Cardiac muscle cell (in vitro differentiated cells and primary cell): ENCODE data around the gene MITD1. TPM values are rescaled to one million over a fixed set of nuclear protein-coding genes. Genes with fewer than 3 reads are reported as not detected.
A peak's percentile ranks its signal among the peaks of the same experiment; 100 is the strongest.
"Not testable (repeated sequence)": the region's sequence is repeated elsewhere in the genome, so short reads cannot be mapped to it uniquely, and the experiment has no call there.

Experiments used
- DNase-seq, 2 donors: peaks; one replicate each; pipeline versions ENCODE4 v3.0.0 to v3.0.0-alpha.2; 2010 to 2017; ENCODE audit warnings: low read depth in 1 of 2, low spot score in 1 of 2
- H3K27ac ChIP-seq: fragments of 200-600 bp; sonication (generic); 2 replicates; pipeline ENCODE4 v1.5.1; 2016
- H3K27me3 ChIP-seq: fragments of 200-600 bp; sonication (generic); 2 replicates; pipeline ENCODE4 v1.6.0; 2016; ENCODE audit warnings: control low read depth
- H3K36me3 ChIP-seq: fragments of 200-600 bp; sonication (generic); 2 replicates; pipeline ENCODE4 v1.5.1; 2016; ENCODE audit warnings: control low read depth
- H3K4me1 ChIP-seq: fragments of 200-600 bp; sonication (generic); 2 replicates; pipeline ENCODE4 v1.8.1; 2017; ENCODE audit warnings: low read depth, mild to moderate bottlenecking, mixed run types
- H3K4me3 ChIP-seq: fragments of 200-600 bp; sonication (generic); 2 replicates; pipeline ENCODE4 v1.5.1; 2016; ENCODE audit warnings: mild to moderate bottlenecking
- H3K9me3 ChIP-seq: fragments of 200-600 bp; sonication (generic); 2 replicates; pipeline ENCODE4 v1.5.1; 2017; ENCODE audit warnings: low read depth, mild to moderate bottlenecking, control low read depth
- polyA plus RNA-seq: library from polyadenylated mRNA; unstranded; fragments of >200 nt; fragmentation: Nextera tagmentation; extraction: Ambion mirVana; gene quantifications from 2 replicates; pipeline ENCODE4 v1.2.1, GENCODE V29; 2016
- total RNA-seq: library from RNA; depleted of rRNA; stranded (reverse); fragments of >200 nt; gene quantifications from 2 replicates; pipeline ENCODE4 v1.2.3, GENCODE V29; 2016
- TF ChIP-seq, protein P1 (sequence below): IDR thresholded peaks from 2 replicates; pipeline ENCODE4 v1.5.1; 2012; ENCODE audit warnings: low read depth, mild to moderate bottlenecking, low read length

Gene MITD1
- total and polyA plus RNA-seq, 2 experiments from 2014 or later = 14.4 to 42.5 TPM

DNA sequence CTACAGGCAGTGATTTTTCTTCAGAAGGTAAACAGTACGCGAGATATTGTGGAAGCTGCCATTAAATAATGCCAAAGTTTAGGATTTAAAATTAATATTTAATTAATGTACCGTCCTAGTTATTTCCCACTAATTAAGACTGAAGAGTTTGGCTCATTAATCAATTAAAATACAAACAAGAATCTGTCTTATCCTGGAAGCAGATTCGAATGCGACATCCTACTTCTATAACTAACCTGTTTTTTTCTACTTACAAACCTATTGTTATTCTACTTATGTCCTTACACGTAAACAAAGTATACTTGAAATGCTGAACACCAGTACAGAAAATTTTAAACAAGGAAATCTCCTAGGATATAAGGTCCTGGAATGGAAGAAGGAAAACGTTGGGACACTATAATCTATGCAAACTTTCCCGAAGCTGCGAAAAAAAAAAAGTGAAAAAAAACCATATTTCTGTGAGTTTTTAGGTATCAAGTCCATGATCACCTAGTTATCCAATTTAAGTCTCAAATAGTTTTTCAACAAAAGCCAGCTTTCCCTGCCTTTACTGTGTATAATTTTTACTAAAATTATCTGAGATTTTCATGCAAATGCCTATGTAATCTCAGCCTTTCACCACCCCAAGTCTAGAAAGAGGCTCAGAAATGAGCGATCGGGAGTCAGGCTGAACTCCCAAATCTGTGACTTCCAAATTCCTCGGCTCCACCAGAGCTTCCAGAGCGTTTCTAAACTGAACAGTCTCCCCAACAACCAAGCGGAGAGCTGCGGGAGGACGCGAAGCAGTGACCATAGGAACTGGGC, 40.6 kb downstream of the MITD1 start:
- no peak for DNase-seq
- Histone ChIP-seq H3K27ac (peak overlapping the region; percentile 1), H3K27me3 (no peaks in the 10 kb centered on the region), H3K9me3 (no peaks in the 10 kb centered on the region), H3K4me3 (peak overlapping the region; percentile 59), H3K36me3 (no peaks in the 10 kb centered on the region), H3K4me1 (peaks cover 5% of the 10 kb centered on the region)
- TF ChIP-seq, protein P1, sequence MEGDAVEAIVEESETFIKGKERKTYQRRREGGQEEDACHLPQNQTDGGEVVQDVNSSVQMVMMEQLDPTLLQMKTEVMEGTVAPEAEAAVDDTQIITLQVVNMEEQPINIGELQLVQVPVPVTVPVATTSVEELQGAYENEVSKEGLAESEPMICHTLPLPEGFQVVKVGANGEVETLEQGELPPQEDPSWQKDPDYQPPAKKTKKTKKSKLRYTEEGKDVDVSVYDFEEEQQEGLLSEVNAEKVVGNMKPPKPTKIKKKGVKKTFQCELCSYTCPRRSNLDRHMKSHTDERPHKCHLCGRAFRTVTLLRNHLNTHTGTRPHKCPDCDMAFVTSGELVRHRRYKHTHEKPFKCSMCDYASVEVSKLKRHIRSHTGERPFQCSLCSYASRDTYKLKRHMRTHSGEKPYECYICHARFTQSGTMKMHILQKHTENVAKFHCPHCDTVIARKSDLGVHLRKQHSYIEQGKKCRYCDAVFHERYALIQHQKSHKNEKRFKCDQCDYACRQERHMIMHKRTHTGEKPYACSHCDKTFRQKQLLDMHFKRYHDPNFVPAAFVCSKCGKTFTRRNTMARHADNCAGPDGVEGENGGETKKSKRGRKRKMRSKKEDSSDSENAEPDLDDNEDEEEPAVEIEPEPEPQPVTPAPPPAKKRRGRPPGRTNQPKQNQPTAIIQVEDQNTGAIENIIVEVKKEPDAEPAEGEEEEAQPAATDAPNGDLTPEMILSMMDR = no peak

DNA sequence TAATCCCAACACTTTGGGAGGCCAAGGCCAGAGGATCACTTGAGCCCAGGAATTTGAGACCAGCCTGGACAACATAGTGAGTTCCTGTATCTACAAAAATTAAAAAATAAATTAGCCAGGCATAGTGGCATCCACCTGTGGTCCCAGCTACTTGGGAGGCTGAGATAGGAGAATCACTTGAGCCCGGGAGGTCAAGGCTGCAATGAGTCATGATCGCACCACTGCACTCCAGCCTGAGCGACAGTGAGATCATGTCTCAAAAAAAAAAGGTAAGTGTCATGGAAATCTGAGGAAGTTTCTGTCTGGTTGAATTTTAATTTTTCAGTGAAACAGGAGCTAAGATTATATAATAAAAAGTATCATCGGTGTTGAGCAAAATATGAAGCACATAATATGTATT, 41.9 kb downstream of the MITD1 start:
- Histone ChIP-seq H3K4me3 (no peak overlapping the region), H3K4me1 (peaks cover 5% of the 10 kb centered on the region), H3K27ac (no peak overlapping the region), H3K36me3 (no peaks in the 10 kb centered on the region), H3K9me3 (no peaks in the 10 kb centered on the region), H3K27me3 (no peaks in the 10 kb centered on the region)
- TF ChIP-seq, protein P1 = no peak
- DNase-seq = no peak

DNA sequence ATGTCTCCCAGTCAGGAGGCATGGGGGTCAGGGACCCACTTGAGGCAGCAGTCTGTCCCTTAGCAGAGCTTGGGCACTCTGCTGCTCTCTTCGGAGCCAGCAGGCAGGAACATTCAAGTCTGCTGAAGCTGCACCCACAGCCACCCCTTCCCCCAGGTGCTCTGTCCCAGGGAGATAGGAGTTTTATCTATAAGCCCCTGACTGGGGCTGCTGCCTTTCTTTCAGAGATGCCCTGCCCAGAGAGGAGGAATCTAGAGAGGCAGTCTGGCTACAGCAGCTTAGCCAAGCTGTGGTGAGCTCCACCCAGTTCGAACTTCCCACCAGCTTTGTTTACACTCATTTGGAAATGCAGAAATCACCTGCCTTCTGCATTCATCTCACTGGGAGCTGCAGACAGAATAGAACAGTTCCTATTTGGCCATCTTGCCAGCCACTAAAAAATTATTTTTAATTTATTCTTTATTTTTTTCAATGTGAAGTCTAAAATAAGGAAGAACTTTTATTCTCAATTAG, 45.8 kb downstream of the MITD1 start:
- not testable (repeated sequence) for H3K36me3 ChIP-seq, DNase-seq, H3K27ac ChIP-seq, H3K27me3 ChIP-seq, H3K9me3 ChIP-seq, H3K4me3 ChIP-seq, H3K4me1 ChIP-seq

DNA sequence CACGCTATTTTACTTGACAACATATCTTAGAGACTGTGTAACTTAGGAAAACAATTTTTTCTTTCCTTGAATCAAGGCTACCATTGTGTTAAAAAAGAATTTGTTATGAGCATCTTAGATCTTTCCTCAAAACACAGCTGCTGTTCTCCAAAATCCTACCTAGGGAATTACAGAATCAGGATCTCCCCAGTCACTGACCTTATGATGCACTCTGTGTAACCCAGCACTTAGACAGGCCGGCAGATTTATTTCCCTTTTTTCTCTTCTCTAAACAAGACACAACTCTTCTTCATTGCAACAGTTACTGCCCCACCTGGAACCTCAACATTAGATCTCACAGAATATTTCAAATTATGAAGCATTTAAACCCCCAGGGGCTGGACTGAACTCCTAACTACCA, 52.9 kb downstream of the MITD1 start:
- Histone ChIP-seq H3K27me3 (no peaks in the 10 kb centered on the region), H3K4me1 (no peaks in the 10 kb centered on the region), H3K9me3 (no peaks in the 10 kb centered on the region), H3K36me3 (no peaks in the 10 kb centered on the region), H3K4me3 (no peak overlapping the region), H3K27ac (no peak overlapping the region)
- DNase-seq = no peak
- TF ChIP-seq, protein P1 = no peak

Other genes starting within 250 kb of the MITD1 start
- 0.04 and 0.06 TPM in 2 replicates for gene CRACDL, start 244.8 kb downstream of the MITD1 start, total RNA-seq
- 0.32 TPM in 1 of 2 replicates, not detected in the other for gene CRACDL, start 244.8 kb downstream of the MITD1 start, polyA plus RNA-seq
- 2.3 and 2.4 TPM in 2 replicates for gene C2orf15, start 39.4 kb downstream of the MITD1 start, total RNA-seq
- gene C2orf15, start 39.4 kb downstream of the MITD1 start, polyA plus RNA-seq = 2.3 and 5.9 TPM in 2 replicates
- gene TSGA10, start 26.1 kb downstream of the MITD1 start, total RNA-seq = 5.1 and 7.8 TPM in 2 replicates
- 5.8 and 7.3 TPM in 2 replicates for gene TSGA10, start 26.1 kb downstream of the MITD1 start, polyA plus RNA-seq
- 2.4 and 6.6 TPM in 2 replicates for gene LIPT1, start 26.1 kb downstream of the MITD1 start, total RNA-seq
- 4.7 and 10.9 TPM in 2 replicates for gene LIPT1, start 26.1 kb downstream of the MITD1 start, polyA plus RNA-seq
- 37.3 and 38.3 TPM in 2 replicates for gene MRPL30, start 126 bp upstream of the MITD1 start, total RNA-seq
- 33.7 and 37.3 TPM in 2 replicates for gene MRPL30, start 126 bp upstream of the MITD1 start, polyA plus RNA-seq
- not detected in 2 replicates for gene LYG2, start 74.6 kb upstream of the MITD1 start, total RNA-seq
- not detected in 2 replicates for gene LYG2, start 74.6 kb upstream of the MITD1 start, polyA plus RNA-seq
- gene LYG1, start 120.1 kb upstream of the MITD1 start, total RNA-seq = 1.6 TPM in 2 replicates
- 1.7 and 1.8 TPM in 2 replicates for gene LYG1, start 120.1 kb upstream of the MITD1 start, polyA plus RNA-seq
- gene TXNDC9, start 155.3 kb upstream of the MITD1 start, total RNA-seq = 24.2 and 27.5 TPM in 2 replicates
- gene TXNDC9, start 155.3 kb upstream of the MITD1 start, polyA plus RNA-seq = 29.9 and 40.0 TPM in 2 replicates
- gene EIF5B, start 156.3 kb upstream of the MITD1 start, total RNA-seq = 13.4 and 14.5 TPM in 2 replicates
- gene EIF5B, start 156.3 kb upstream of the MITD1 start, polyA plus RNA-seq = 23.0 and 25.2 TPM in 2 replicates